Measurements from ENCODE around the gene C11orf71.

DNA sequence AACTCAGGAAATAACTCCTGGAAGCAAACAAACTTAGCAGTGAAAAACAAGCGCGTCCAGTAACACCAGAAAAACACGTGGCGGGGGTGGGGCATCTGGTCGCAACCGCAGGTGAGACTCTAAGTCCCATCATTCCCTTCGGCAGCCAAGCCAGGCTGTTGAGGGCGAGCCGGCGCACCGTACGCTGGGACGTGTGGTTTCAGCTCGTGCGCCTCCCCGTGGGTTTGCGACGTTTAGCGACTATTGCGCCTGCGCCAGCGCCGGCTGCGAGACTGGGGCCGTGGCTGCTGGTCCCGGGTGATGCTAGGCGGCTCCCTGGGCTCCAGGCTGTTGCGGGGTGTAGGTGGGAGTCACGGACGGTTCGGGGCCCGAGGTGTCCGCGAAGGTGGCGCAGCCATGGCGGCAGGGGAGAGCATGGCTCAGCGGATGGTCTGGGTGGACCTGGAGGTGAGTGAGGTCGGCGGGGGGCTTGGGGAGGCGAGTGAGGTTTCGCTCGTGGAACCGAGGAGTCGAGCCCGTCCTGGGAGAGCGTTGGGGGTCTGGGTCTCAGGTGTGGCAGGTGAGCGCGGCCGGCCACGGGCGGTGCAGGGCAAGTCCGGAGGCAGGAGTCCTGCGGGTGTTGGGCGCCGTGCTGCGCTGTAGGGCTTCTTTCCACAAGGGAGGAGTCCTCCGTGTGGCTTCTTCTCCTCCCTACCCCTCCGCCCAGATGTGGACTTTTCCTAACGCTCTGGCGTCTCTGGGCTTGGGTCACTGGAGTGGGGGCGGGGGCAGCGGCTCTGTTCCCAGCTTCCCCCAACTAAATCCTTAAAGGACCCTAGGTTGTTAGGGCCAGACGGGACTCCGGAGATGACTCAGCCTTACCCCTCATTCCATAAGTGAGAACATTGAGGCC, 39.2 kb upstream of the C11orf71 start, which contains the start of gene REXO2:
- TF ChIP-seq, protein P1, sequence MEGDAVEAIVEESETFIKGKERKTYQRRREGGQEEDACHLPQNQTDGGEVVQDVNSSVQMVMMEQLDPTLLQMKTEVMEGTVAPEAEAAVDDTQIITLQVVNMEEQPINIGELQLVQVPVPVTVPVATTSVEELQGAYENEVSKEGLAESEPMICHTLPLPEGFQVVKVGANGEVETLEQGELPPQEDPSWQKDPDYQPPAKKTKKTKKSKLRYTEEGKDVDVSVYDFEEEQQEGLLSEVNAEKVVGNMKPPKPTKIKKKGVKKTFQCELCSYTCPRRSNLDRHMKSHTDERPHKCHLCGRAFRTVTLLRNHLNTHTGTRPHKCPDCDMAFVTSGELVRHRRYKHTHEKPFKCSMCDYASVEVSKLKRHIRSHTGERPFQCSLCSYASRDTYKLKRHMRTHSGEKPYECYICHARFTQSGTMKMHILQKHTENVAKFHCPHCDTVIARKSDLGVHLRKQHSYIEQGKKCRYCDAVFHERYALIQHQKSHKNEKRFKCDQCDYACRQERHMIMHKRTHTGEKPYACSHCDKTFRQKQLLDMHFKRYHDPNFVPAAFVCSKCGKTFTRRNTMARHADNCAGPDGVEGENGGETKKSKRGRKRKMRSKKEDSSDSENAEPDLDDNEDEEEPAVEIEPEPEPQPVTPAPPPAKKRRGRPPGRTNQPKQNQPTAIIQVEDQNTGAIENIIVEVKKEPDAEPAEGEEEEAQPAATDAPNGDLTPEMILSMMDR (IDR thresholded peaks at IDR 0.05), result peak in 4 of 6 experiments; percentile 34 to 59 (median 51)
- peak in 3 of 4 donors; percentile 44 to 87 (median 74) for TF ChIP-seq POLR2A (IDR thresholded peaks at IDR 0.05)
- TF ChIP-seq EP300 (IDR thresholded peaks at IDR 0.05), result no peak
